H1 (cell line): ENCODE measurements around the gene GDPD2. TPM values are rescaled to one million over a fixed set of nuclear protein-coding genes. Genes with fewer than 3 reads are reported as not detected.

Experiments
- CTCF ChIA-PET: fragments of 300-600 bp; sonication (Branson Sonifier 250); formaldehyde crosslinking; loops from one replicate; lab custom pipeline; 2021; ENCODE audit not compliant: partially characterized antibody; lab: Charles Lee
- POLR2A ChIA-PET: fragments of 300-600 bp; sonication (Branson Sonifier 250); formaldehyde crosslinking; loops from one replicate; lab custom pipeline; 2021; ENCODE audit warnings: inconsistent platforms; ENCODE audit not compliant: partially characterized antibody; lab: Charles Lee
- DNase-seq, 2 experiments: peaks; one replicate each; pipeline versions ENCODE4 v3.0.0 to v3.0.0-alpha.2; 2010 to 2022; ENCODE audit warnings: low spot score in 2 of 2, low read depth in 1 of 2, mixed read lengths in 1 of 2
- FAIRE-seq: peaks from 2 replicates; lab custom pipeline; 2011; peaks lifted over from hg19 to GRCh38; lab: Jason Lieb, UNC
- H2AFZ ChIP-seq: 2 replicates; pipeline ENCODE4 v1.8.1; 2012; ENCODE audit warnings: low read length, inconsistent platforms
- H2AK5ac ChIP-seq: 2 replicates; pipeline ENCODE4 v1.6.1; 2013; ENCODE audit warnings: low read depth, low read length
- H2BK120ac ChIP-seq: replicated peaks from 2 replicates; pipeline ENCODE3; 2013; ENCODE audit warnings: low read depth, low read length, inconsistent platforms
- H2BK12ac ChIP-seq: 2 replicates; pipeline ENCODE4 v1.6.1; 2013; ENCODE audit warnings: low read depth, low read length
- H2BK15ac ChIP-seq: 2 replicates; pipeline ENCODE4 v1.6.1; 2013; ENCODE audit warnings: low read length
- H2BK20ac ChIP-seq: 2 replicates; pipeline ENCODE4 v1.6.1; 2013; ENCODE audit warnings: low read length
- H2BK5ac ChIP-seq: 2 replicates; pipeline ENCODE4 v1.6.1; 2013; ENCODE audit warnings: low read depth, low read length
- H3K14ac ChIP-seq: 2 replicates; pipeline ENCODE4 v1.6.1; 2013; ENCODE audit warnings: inconsistent platforms; ENCODE audit not compliant: insufficient read length
- H3K18ac ChIP-seq: 2 replicates; pipeline ENCODE4 v1.6.1; 2013; ENCODE audit warnings: low read length; ENCODE audit errors: extremely low read depth
- H3K23ac ChIP-seq: 2 replicates; pipeline ENCODE4 v1.6.1; 2013; ENCODE audit warnings: inconsistent platforms; ENCODE audit not compliant: insufficient read length
- H3K23me2 ChIP-seq: 2 replicates; pipeline ENCODE4 v1.6.1; 2013; ENCODE audit warnings: low read depth, low read length
- H3K27ac ChIP-seq: 2 replicates; pipeline ENCODE4 v1.6.1; 2011; ENCODE audit warnings: low read depth, low read length, inconsistent platforms
- H3K27me3 ChIP-seq, 4 experiments: replicated peaks in 1 of 4; 1 replicate in 1 of 4; 2 replicates in 3 of 4; pipeline versions ENCODE4 v1.6.1 to v1.8.1; 2011 to 2013; ENCODE audit warnings: low read length in 3 of 4, mild to moderate bottlenecking in 3 of 4, inconsistent platforms in 2 of 4, mixed read lengths in 2 of 4, moderate library complexity in 1 of 4; ENCODE audit not compliant: control insufficient read depth in 3 of 4, insufficient read depth in 3 of 4; ENCODE audit errors: extremely low read depth in 1 of 4
- H3K36me3 ChIP-seq, 4 experiments: 2 replicates each; pipeline versions ENCODE4 v1.6.1 to v1.8.1; 2011 to 2013; ENCODE audit warnings: mild to moderate bottlenecking in 4 of 4, low read length in 3 of 4, moderate library complexity in 2 of 4, control low read depth in 1 of 4, inconsistent platforms in 1 of 4; ENCODE audit not compliant: insufficient read depth in 4 of 4, control insufficient read depth in 2 of 4
- H3K4ac ChIP-seq: replicated peaks from 2 replicates; pipeline ENCODE3; 2013; ENCODE audit warnings: low read length, low read depth, mixed read lengths, inconsistent platforms; ENCODE audit not compliant: insufficient read length
- H3K4me1 ChIP-seq, 4 experiments: replicated peaks in 1 of 4; 1 replicate in 1 of 4; 2 replicates in 3 of 4; pipeline versions ENCODE4 v1.6.1 to v1.8.1; 2011 to 2013; ENCODE audit warnings: low read length in 3 of 4, inconsistent platforms in 2 of 4, mixed read lengths in 1 of 4; ENCODE audit not compliant: insufficient read depth in 4 of 4, control insufficient read depth in 3 of 4
- H3K4me2 ChIP-seq, 2 experiments: 2 replicates each; pipeline versions ENCODE4 v1.6.1 to v1.8.1; 2011 to 2013; ENCODE audit warnings: low read depth in 2 of 2, low read length in 2 of 2, control low read depth in 1 of 2, inconsistent platforms in 1 of 2, mild to moderate bottlenecking in 1 of 2; ENCODE audit not compliant: insufficient read depth in 1 of 2
- H3K4me3 ChIP-seq, 4 experiments: fragments of 200-600, 300-600 bp in 1 of 4; sonication (generic), shearing (Covaris generic), sonication (Bioruptor Twin) in 1 of 4; 2 replicates each; pipeline versions ENCODE4 v1.5.1 to v1.8.1; 2011 to 2016; ENCODE audit warnings: low read length in 4 of 4, low read depth in 3 of 4, control low read depth in 2 of 4, inconsistent platforms in 2 of 4, mild to moderate bottlenecking in 2 of 4, mixed read lengths in 1 of 4, moderate library complexity in 1 of 4; ENCODE audit not compliant: insufficient read depth in 2 of 4; ENCODE audit errors: extremely low read depth in 1 of 4
- H3K56ac ChIP-seq: replicated peaks from 2 replicates; pipeline ENCODE3; 2013; ENCODE audit warnings: low read depth, mild to moderate bottlenecking, mixed read lengths, low read length, inconsistent platforms; ENCODE audit not compliant: insufficient read length
- H3K79me1 ChIP-seq: 2 replicates; pipeline ENCODE4 v1.6.1; 2013; ENCODE audit warnings: low read depth, low read length, control low read depth
- H3K79me2 ChIP-seq, 2 experiments: 2 replicates each; pipeline versions ENCODE4 v1.6.1 to v1.8.1; 2012 to 2013; ENCODE audit warnings: low read length in 2 of 2, mild to moderate bottlenecking in 2 of 2, inconsistent platforms in 1 of 2; ENCODE audit not compliant: insufficient read depth in 2 of 2, control insufficient read depth in 1 of 2
- H3K9ac ChIP-seq, 4 experiments: replicated peaks in 1 of 4; 1 replicate in 1 of 4; 2 replicates in 3 of 4; pipeline versions ENCODE4 v1.6.1 to v1.8.1; 2011 to 2013; ENCODE audit warnings: low read depth in 3 of 4, low read length in 3 of 4, control low read depth in 2 of 4, mild to moderate bottlenecking in 2 of 4, moderate library complexity in 2 of 4, inconsistent platforms in 1 of 4; ENCODE audit errors: extremely low read depth in 1 of 4
- H3K9me3 ChIP-seq, 2 experiments: 2 replicates each; pipeline versions ENCODE4 v1.6.1 to v1.8.1; 2012 to 2013; ENCODE audit warnings: mild to moderate bottlenecking in 2 of 2, moderate library complexity in 2 of 2, control low read depth in 1 of 2, inconsistent platforms in 1 of 2, low read depth in 1 of 2, low read length in 1 of 2, mixed read lengths in 1 of 2; ENCODE audit not compliant: insufficient read depth in 2 of 2
- H4K20me1 ChIP-seq, 2 experiments: replicated peaks in 1 of 2; 2 replicates each; pipeline versions ENCODE3 to v1.8.1; 2011 to 2013; ENCODE audit warnings: inconsistent platforms in 2 of 2, low read length in 2 of 2, mild to moderate bottlenecking in 1 of 2; ENCODE audit not compliant: insufficient read depth in 2 of 2, control insufficient read depth in 1 of 2
- H4K5ac ChIP-seq: 2 replicates; pipeline ENCODE4 v1.6.1; 2013; ENCODE audit warnings: low read length, low read depth, mixed read lengths, inconsistent platforms; ENCODE audit not compliant: insufficient read length
- H4K8ac ChIP-seq: 2 replicates; pipeline ENCODE4 v1.8.0; 2013; ENCODE audit warnings: mild to moderate bottlenecking, moderate library complexity, low read length, inconsistent platforms; ENCODE audit not compliant: insufficient read depth; ENCODE audit errors: extremely low read depth
- H4K91ac ChIP-seq: replicated peaks from 2 replicates; pipeline ENCODE3; 2013; ENCODE audit warnings: low read length, mixed read lengths, inconsistent platforms; ENCODE audit not compliant: insufficient read length
- CBX5 ChIP-seq: fragments of 300-800, 300-1000 bp; sonication (generic); IDR thresholded peaks from 2 replicates; pipeline ENCODE4 v1.7.1; 2016; ENCODE audit warnings: antibody characterized with exemption, low read length, low read depth
- SP1 ChIP-seq: IDR thresholded peaks from 2 replicates; pipeline ENCODE4 v1.6.1; 2011; ENCODE audit warnings: low read depth, low read length
- WGBS, 2 experiments: shearing (Covaris generic) in 1 of 2; methylation state at CpG; one replicate each; pipeline versions ENCODE4 v1.1.6 to v1.1.7; 2013 to 2015; ENCODE audit warnings: low lambda C conversion rate in 2 of 2, mixed read lengths in 2 of 2, inconsistent platforms in 1 of 2, low coverage in 1 of 2, missing lambda C conversion rate in 1 of 2; ENCODE audit not compliant: insufficient replicate concordance in 2 of 2, insufficient coverage in 1 of 2, insufficient read length in 1 of 2; ENCODE audit errors: extremely low coverage in 1 of 2, missing lambda C conversion rate in 1 of 2; 5-methylcytosine and 5-hydroxymethylcytosine counted together
- polyA plus RNA-seq, 7 experiments: library from polyadenylated mRNA; depleted of rRNA in 3 of 7; stranded (reverse) in 5 of 7; unstranded in 2 of 7; fragments of >200 nt in 5 of 7; fragments of 200-250 nt in 2 of 7; gene quantifications; 1 replicate in 5 of 7; 2 replicates in 1 of 7; 4 replicates in 1 of 7; pipeline versions ENCODE4 v1.2.1 to v1.2.3, GENCODE V29; 2011 to 2013; ENCODE audit warnings: missing spikeins in 2 of 7, mixed read lengths in 2 of 7
- total RNA-seq: library from RNA; stranded (reverse); fragmentation: NEBNext Ultra II Directional; extraction: Animal tissue kit (Norgen Biotek cat#: 25700); gene quantifications from 2 replicates; pipeline ENCODE4 v1.2.1, GENCODE V29; 2021

The GDPD2 gene
- total and polyA plus RNA-seq, 2 of the 8 experiments (the other 6 are each of a cell fraction or from before 2014, with no cell fraction given) = 25.6 to 68.3 TPM

DNA sequence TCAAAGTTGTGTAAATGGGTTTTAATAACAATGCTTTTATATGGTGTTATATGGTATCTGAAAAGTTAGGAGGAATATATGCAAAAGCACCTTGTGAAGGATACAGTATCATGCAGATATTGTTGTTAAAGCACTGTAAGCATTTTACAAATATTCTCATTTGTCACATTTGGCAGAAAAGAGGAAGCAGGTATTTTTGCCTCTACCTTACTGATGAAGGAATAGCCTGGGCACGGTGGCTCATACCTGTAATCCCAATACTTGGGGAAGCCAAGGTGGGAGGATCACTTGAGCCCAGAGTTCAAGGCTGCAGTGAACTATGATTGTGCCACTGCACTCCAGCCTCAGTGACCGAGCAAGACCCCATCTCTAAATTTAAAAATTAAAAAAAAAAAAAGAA, 12.2 kb upstream of the GDPD2 start:
- no peak overlapping the region for H3K14ac ChIP-seq
- DNase-seq (no peak), FAIRE-seq (no peak)
- H3K4me3 ChIP-seq = no peak overlapping the region
- H3K9ac ChIP-seq = no peak overlapping the region
- H2AK5ac ChIP-seq = no peak overlapping the region
- WGBS, 2 experiments = 71% methylated on average over 1 of the region's 2 CpGs; no CpG with 5 or more reads in 1 of the 2 experiments
- H2BK15ac ChIP-seq = no peak overlapping the region
- no peak for TF ChIP-seq CBX5
- TF ChIP-seq SP1 = no peak
- POLR2A ChIA-PET = no interaction called here
- H3K27ac ChIP-seq = no peak overlapping the region
- H2BK5ac ChIP-seq = no peak overlapping the region
- H3K23ac ChIP-seq = no peak overlapping the region
- no peaks in the 10 kb centered on the region for H4K20me1 ChIP-seq
- H3K4me2 ChIP-seq = no peak overlapping the region
- H3K9me3 ChIP-seq = no peaks in the 10 kb centered on the region
- no peaks in the 10 kb centered on the region for H3K27me3 ChIP-seq
- H3K18ac ChIP-seq = no peak overlapping the region
- H3K4me1 ChIP-seq = no peaks in the 10 kb centered on the region
- no peak overlapping the region for H2AFZ ChIP-seq
- peaks cover under 1 to 21% (median 11%) of the 10 kb centered on the region in 4 experiments; a peak in 6 of 8 replicates for H3K36me3 ChIP-seq
- H3K79me2 ChIP-seq = no peaks in the 10 kb centered on the region
- H4K91ac ChIP-seq = no peak overlapping the region
- CTCF ChIA-PET = no interaction called here
- no peak overlapping the region for H3K4ac ChIP-seq
- no peak overlapping the region for H4K8ac ChIP-seq
- H2BK120ac ChIP-seq = no peak overlapping the region
- no peak overlapping the region for H3K56ac ChIP-seq
- H3K79me1 ChIP-seq = no peaks in the 10 kb centered on the region
- H4K5ac ChIP-seq = no peak overlapping the region
- no peaks in the 10 kb centered on the region for H3K23me2 ChIP-seq
- H2BK12ac ChIP-seq = no peak overlapping the region
- H2BK20ac ChIP-seq = no peak overlapping the region
